K562 (cell line): Measurements from ENCODE around the gene ZNF74. TPM values are rescaled to one million over a fixed set of nuclear protein-coding genes. Genes with fewer than 3 reads are reported as not detected.

Experiments used
- BRD9 ChIP-seq: fragments of 450-650 bp; IDR thresholded peaks from 2 replicates; pipeline ENCODE4 v1.6.1; 2018; ENCODE audit warnings: low read depth; ENCODE audit not compliant: partially characterized antibody
- EHMT2 ChIP-seq: fragments of 450-650 bp; IDR thresholded peaks from 2 replicates; pipeline ENCODE4 v1.6.1; 2018; ENCODE audit warnings: antibody characterized with exemption
- ELF4 ChIP-seq: fragments of 450-650 bp; formaldehyde crosslinking; IDR thresholded peaks from 2 replicates; pipeline ENCODE4 v1.4.0; 2022; ENCODE audit warnings: missing genetic modification characterization
- ETS1 ChIP-seq: conservative IDR thresholded peaks from 2 replicates; pipeline ENCODE4 v1.6.1; 2011; ENCODE audit warnings: low read depth, mild to moderate bottlenecking, low read length; ENCODE audit not compliant: control insufficient read depth
- FOXP1 ChIP-seq: sonication (generic); formaldehyde crosslinking; IDR thresholded peaks from 2 replicates; pipeline ENCODE4 v1.8.0; 2022; ENCODE audit warnings: mild to moderate bottlenecking, missing genetic modification reagents
- GATAD2A ChIP-seq: fragments of 450-650 bp; IDR thresholded peaks from 2 replicates; pipeline ENCODE4 v1.6.1; 2017
- HCFC1 ChIP-seq: IDR thresholded peaks from 2 replicates; pipeline ENCODE4 v1.6.1; 2012; ENCODE audit warnings: low read depth, low read length, improper control_type of control experiment
- HDGF ChIP-seq: fragments of 450-650 bp; IDR thresholded peaks from 2 replicates; pipeline ENCODE4 v1.6.1; 2016
- LARP7 ChIP-seq: fragments of 450-650 bp; IDR thresholded peaks from 2 replicates; pipeline ENCODE4 v1.6.1; 2016
- MCM5 ChIP-seq: fragments of 450-650 bp; IDR thresholded peaks from 2 replicates; pipeline ENCODE4 v1.6.1; 2016; ENCODE audit warnings: low read depth
- NCOA2 ChIP-seq, 2 experiments: fragments of 450-650 bp; IDR thresholded peaks; 2 replicates each; pipeline ENCODE4 v1.6.1; 2018; ENCODE audit warnings: mild to moderate bottlenecking in 2 of 2, moderate library complexity in 1 of 2; ENCODE audit not compliant: partially characterized antibody in 2 of 2
- NEUROD1 ChIP-seq: fragments of 150-350 bp; IDR thresholded peaks from 2 replicates; pipeline ENCODE4 v1.6.1; 2014; ENCODE audit warnings: borderline replicate concordance, low read length, low read depth; ENCODE audit not compliant: partially characterized antibody
- PHF20 ChIP-seq: fragments of 450-650 bp; IDR thresholded peaks from 2 replicates; pipeline ENCODE4 v1.6.1; 2018; ENCODE audit not compliant: partially characterized antibody
- RBFOX2 ChIP-seq: fragments of 200-400 bp; formaldehyde crosslinking; IDR thresholded peaks from 2 replicates; pipeline ENCODE4 v1.6.1; 2017; ENCODE audit warnings: low read depth, mild to moderate bottlenecking, low read length, moderate library complexity
- STAG1 ChIP-seq: sonication (generic); formaldehyde crosslinking; IDR thresholded peaks from 2 replicates; pipeline ENCODE4 v1.5.0; 2020; ENCODE audit warnings: missing genetic modification reagents, borderline replicate concordance
- TAF1 ChIP-seq: IDR thresholded peaks from 2 replicates; pipeline ENCODE4 v1.6.1; 2011; ENCODE audit warnings: mild to moderate bottlenecking, low read length, moderate library complexity; ENCODE audit not compliant: insufficient read depth, control insufficient read depth, severe bottlenecking; ENCODE audit errors: extremely low read depth
- ZNF134 ChIP-seq: fragments of 250-450 bp; sonication (Bioruptor Pico); conservative IDR thresholded peaks from 2 replicates; pipeline ENCODE4 v1.4.0; 2020
- polyA plus RNA-seq, 8 experiments: library from polyadenylated mRNA; depleted of rRNA in 4 of 8; stranded (reverse) in 5 of 8; unstranded in 3 of 8; fragments of >200 nt; fragmentation: Nextera tagmentation in 2 of 8; fragmentation: Illumina TruSeq in 1 of 8; extraction: Ambion mirVana in 2 of 8; extraction: Trizol in 1 of 8; gene quantifications; 2 replicates each; pipeline versions ENCODE4 v1.2.1 to v1.2.3, GENCODE V29; 2011 to 2014; ENCODE audit warnings: inconsistent platforms in 1 of 8, missing spikeins in 1 of 8
- total RNA-seq, 7 experiments: library from RNA; depleted of rRNA in 6 of 7; stranded (reverse); fragments of >200 nt in 6 of 7; fragmentation: Illumina TruSeq in 2 of 7; extraction: Trizol in 2 of 7; gene quantifications; 2 replicates each; pipeline versions ENCODE4 v1.2.1 to v1.2.3, GENCODE V29; 2011 to 2021; ENCODE audit warnings: low replicate concordance in 1 of 7
- TF ChIP-seq, protein P1 (sequence below), 2 experiments: fragments of 450-650 bp in 1 of 2; sonication (generic) in 1 of 2; formaldehyde crosslinking; conservative IDR thresholded peaks; 2 replicates each; pipeline versions ENCODE4 v1.4.0 to v1.8.1; 2020 to 2022; ENCODE audit warnings: mild to moderate bottlenecking in 1 of 2, missing genetic modification reagents in 1 of 2

The ZNF74 gene
- total and polyA plus RNA-seq, 9 of the 15 experiments (the other 6 are each of a cell fraction or from before 2014, with no cell fraction given), result 2.4 to 53.5 (median 31.5) TPM

DNA sequence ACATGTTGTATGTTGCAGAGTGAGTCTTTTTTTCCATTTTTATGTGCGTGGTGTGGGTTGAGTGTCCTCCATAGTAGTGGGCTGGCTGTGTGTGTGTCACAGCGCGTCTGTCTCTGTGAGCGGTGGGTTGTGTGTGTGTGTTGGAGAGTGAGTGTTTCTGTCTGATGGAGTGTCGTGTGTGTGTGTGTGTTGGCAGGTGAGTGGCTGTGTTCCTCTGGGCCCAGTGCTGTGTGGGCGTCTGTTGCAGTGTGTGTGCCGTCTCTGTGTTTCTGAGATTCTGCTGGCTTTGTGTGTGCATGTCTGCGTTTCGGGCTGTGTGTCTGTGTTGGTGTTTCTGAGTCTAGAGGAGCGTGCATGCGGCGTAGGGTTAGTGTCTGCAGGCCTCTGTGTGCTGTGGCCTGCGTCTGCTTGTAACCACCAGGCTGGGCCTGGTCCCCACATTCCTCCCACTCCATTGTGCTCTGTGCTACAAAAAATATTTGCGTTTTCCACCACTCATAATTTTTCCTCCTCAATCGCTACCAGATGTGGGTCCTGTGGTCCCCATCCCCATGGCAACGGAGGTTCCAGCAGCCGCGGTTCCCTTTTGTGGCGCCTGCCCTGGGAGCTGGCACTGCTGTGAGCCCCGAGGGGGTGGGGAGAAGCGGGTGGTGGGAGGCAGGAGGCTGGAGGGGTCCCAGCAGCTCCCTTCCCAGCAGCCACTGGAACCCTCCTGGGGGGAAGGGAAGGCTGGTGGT lies 28.5 kb downstream of the ZNF74 start (continued):
- TF ChIP-seq MCM5 (peak; percentile 99; the same call in 1 of the 2 replicates), NCOA2 (IDR thresholded peaks at IDR 0.05; ENCODE audit: partially characterized antibody in 2 of 2) (no peak), LARP7 (0 out of 2 replicates have a peak, but pooled peaks have one; percentile 44), GATAD2A (no peak), BRD9 (peak; percentile 67), HCFC1 (0 out of 2 replicates have a peak, but pooled peaks have one; percentile 10), STAG1 (CRISPR knock-in tag) (peak; percentile 36; the same call in 1 of the 2 replicates), RBFOX2 (no peak), FOXP1 (no peak; the same call in 1 of the 2 replicates), ZNF134 (CRISPR knock-in tag) (no peak), PHF20 (peak; percentile 39), NEUROD1 (no peak), ELF4 (CRISPR knock-in tag) (peak; percentile 89), ETS1 (no peak), HDGF (peak; percentile 91; the same call in 1 of the 2 replicates), TAF1 (no peak), EHMT2 (peak; percentile 52; the same call in 1 of the 2 replicates)
- TF ChIP-seq, protein P1, sequence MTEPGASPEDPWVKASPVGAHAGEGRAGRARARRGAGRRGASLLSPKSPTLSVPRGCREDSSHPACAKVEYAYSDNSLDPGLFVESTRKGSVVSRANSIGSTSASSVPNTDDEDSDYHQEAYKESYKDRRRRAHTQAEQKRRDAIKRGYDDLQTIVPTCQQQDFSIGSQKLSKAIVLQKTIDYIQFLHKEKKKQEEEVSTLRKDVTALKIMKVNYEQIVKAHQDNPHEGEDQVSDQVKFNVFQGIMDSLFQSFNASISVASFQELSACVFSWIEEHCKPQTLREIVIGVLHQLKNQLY (CRISPR knock-in tag; conservative IDR thresholded peaks at IDR 0.05), result 0 out of 4 replicates have a peak, but pooled peaks of 1 of the 2 experiments have one; percentile 21
